Measurements from ENCODE around the gene ECE1.
"Not testable (repeated sequence)": the region's sequence is repeated elsewhere in the genome, so short reads cannot be mapped to it uniquely, and the experiment has no call there.

Gene ECE1

DNA sequence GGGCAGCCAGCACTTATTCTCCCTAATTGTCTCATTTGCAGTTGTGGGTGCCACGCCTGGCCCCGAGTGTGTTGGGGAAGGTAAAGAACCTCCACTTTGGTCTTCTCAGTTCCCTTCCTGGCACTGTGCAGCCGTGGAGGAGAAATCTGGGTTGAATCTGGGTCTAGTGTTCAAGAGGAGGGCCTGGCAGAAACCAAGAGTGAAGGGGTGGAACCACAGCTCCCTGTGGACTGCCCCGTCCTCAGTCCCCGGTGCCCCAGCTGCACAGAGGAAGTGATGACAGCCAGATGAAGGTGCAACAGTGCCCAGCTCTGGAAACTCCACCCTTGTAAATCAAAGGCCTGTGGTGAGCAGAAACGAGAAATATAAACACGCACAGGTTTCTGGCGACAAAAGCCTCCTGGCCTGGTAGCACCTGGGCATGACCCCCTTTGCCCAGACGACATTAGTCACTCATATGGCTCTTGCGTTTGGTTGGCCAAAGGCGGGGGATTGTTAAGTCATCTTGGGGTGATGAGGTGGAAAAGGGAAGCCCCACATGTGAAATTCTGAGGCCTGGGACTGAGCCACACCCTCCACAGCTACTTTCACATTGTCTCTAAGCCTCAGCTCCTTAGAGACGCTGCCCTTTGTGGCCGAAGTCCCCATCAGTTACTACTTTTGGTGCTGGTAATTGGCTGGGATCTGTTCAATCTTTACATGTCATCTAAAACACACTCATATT is 4.2 kb upstream of the ECE1 start:
- in situ Hi-C loops (cut with HindIII; ENCODE audit: low sequenced_read_pairs): no loop called here

DNA sequence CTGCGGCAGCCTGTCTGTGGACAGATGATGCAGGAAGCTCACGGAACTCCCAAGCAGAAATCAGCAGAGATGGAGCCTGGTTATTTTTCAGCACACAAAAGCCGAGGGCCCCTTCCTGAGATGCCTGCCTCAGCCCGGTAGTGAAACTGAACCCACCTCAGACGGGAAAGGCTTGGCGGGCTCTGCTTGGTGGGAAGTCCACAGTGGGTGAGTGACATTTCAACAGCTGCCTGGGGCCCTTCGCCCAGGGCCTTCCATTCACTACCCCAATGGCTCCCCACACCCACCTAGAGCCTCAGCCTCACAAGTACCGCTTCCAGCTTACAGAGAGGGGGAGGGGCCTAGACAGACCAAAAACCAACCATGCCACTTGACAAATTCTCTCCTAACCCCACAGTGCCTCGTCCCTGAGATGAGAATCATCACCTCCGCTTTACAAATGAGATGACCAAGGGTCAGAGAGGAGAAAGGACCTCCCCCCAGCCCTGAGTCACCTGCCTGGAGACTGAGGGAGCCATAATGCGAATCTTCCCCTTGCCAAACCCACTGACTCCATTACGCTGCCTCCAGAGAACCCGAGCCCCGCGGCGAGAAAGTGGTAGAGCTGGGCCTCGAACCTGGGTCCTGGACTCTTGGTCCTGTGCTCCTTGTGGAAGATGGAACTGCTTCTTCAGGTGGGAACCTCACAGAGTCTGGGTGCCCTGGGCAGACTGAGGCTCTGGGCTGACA is 3.4 kb upstream of the ECE1 start:
- in situ Hi-C loops (cut with HindIII; ENCODE audit: low sequenced_read_pairs): no loop called here

DNA sequence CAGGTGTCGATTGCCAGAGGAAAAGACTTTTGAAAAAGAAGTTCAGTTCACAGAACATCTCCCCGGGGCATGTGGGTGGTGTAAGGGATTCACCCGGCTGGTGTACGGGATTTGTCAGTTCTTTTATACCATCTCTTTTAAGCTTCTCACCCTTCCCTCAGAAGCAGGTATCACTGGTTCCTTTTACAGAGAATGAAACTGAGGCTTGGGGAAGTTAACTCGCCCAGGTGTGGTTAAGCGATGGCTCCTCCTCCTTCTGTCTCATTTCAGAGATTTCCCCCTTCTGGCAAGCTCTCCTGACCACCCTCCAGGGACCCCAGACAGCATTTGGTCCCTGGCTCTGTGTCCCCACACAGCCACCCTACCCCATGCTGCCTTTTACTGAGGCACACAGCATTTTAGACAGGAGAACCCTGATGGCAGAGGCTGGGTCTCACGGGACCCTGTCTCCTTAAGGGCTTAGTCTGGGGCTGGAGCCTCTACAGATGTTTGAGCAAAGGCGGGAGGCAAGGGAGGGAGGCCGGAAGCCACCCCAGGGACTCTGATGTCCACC is 2.8 kb upstream of the ECE1 start:
- in situ Hi-C loops (cut with HindIII; ENCODE audit: low sequenced_read_pairs): no loop called here

DNA sequence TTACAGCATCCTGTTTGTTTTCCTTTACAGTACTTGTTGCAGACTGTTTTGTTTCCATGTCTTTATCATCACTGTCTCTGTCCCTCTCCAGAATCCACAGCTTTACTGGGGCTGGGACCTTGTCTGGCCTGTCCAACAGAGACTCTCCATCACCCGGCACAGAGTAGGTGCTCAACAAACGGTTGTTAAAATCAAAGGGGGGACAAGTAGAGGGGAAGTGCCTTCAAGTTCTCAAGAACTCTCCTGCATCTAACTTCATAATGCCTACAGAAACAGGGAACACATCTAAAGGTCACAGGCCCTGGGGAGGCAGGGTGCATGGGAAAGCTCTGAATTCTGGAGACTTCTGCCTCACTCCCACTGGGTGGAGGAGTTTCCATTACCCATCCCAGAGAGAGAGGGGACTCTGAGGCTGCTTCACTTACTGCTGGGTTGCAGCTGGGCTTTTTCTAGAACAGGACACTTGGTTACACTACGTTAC is 2.3 kb upstream of the ECE1 start:
- in situ Hi-C loops (cut with HindIII; ENCODE audit: low sequenced_read_pairs): no loop called here

DNA sequence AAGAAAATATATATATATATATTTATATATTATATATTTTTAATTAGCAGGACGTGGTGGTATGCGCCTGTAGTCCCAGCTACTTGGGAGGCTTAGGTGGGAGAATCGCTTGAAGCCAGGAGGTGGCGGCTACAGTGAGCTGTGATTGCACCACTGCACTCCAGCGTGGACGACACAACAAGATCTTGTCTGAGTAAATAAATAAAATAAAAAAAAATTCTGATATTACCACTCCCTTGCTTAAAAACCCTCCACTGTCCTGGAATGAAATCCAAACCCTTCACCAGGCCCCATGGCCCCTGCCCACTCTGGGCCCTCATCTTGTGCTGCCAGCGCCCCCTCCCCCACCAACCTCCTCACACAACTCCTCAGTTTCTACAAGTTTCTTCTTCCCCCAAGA is 1.7 kb upstream of the ECE1 start:
- in situ Hi-C loops (cut with HindIII; ENCODE audit: low sequenced_read_pairs): no loop called here

DNA sequence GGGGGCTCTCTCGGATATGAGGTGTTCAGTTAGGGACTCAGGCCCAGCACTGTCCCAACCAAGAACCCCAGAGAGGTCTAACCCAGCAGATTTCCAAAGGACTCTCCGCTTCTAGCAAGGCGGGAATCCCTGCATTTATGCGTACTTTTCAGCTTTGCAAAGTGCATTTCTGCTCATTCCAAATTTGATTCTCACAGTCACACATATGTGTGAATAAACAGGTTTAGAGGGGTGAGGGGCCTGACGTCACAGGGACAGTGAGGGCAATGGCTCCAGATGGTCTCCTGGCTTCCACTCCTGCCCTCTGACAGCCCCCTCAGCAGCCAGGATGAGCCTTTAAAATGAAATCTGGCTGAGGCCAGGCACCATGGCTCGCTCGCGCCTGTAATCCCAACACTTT is 921 bp upstream of the ECE1 start:
- in situ Hi-C loops (cut with HindIII; ENCODE audit: low sequenced_read_pairs): no loop called here

DNA sequence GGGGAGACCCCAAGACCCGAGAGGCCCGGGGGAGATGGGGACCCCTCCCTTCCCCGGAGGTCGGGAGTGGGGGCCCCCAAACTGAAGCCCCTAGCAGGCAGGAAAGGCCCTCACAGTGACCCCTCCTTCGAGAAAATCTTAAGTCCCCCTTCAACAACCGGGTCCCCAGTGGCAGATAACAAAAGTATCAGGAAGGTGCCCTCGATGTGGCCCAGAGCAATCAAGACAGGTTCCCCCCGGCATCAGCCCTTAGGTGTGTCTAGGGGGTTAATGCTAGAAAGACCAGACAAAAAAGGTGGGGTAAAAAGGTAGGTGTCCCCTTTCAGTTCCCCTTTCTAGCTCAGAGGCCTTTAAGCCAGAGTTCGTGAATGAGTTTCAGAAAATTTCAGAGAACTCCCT is 282 bp upstream of the ECE1 start:
- in situ Hi-C loops (cut with HindIII; ENCODE audit: low sequenced_read_pairs): no loop called here

DNA sequence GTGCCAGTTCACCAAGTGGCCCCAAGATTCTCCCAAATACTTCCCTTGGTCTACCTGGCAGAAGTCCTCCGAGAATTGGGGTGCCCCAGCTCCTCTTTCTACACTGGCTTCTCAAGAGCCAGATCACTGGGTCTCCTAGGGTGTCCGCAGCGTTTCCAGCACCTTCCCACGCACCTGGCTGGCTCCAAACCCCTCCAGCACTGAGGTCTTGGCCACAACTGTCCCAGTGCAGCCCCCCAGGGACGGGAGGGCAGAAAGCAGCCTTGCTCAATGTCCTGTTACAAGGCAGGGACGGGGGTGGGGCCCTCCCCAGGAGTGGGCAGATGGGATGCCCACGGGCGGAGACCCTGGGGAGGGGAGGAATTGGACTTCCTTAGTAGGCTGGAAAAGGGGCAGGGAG is 1.1 kb downstream of the ECE1 start:
- in situ Hi-C loops (cut with HindIII; ENCODE audit: low sequenced_read_pairs): no loop called here

DNA sequence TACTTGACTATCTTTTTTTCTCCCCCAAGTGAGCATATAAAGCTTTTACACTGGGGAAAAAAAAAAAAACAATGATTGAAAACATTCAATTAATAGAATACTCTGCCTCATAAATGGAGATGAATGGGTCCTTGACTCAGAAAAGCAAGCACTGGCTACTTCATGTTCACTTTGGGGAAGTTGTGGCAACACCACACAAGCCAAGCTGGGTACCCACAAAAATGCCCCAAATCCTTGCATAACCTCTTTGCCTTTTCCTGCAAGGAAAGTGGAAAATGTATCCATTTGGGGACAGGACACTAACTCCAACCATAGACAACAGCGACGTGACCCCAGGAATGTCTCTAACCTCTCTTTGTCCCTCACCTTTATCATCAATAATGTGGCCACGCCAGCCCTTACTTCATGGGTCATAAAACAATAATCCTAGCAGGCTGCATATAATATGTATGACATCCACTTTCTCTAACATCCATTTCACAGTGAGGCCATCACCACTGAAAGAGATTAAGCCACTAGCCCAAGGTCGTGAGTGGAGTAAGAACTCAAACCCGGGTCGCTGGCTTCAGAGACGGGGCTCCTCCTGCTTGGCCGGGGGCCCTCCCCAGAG is 2.3 kb downstream of the ECE1 start:
- in situ Hi-C loops (cut with HindIII; ENCODE audit: low sequenced_read_pairs): no loop called here

DNA sequence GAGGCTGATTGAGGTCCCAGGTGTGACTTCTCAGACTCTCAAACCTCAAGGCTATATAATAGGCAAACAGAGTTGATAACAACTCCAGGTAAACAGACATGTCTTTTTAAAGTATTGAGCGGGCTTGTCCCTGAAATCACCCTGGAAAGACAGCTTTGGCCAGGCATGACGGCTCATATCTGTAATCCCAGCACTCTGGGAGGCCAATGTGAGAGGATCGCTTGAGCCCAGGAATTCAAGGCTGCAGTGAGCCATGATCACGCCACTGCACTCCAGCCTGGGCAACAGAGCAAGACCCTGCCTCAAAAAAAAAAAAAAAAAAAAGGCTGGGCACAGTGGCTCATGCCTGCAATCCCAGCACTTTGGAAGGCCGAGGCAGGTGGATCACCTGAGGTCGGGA is 4.9 kb downstream of the ECE1 start:
- in situ Hi-C loops (cut with HindIII; ENCODE audit: low sequenced_read_pairs): not testable (repeated sequence)

DNA sequence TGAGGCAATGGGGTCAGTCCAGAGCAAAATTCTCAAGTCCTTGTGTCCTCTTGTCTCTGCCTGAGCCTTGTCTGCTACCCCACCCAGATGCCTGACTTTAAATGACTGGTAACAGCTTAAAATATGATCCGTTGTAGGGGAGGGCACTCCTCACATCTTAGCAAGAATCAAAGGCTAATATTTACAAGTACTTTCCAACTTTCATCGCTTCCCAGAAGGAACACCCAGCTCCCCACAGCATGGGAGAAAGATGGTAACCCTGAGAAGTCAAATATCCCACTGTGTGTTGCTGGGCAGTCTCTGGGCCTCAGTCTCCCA is 5.2 kb downstream of the ECE1 start:
- in situ Hi-C loops (cut with HindIII; ENCODE audit: low sequenced_read_pairs): no loop called here

DNA sequence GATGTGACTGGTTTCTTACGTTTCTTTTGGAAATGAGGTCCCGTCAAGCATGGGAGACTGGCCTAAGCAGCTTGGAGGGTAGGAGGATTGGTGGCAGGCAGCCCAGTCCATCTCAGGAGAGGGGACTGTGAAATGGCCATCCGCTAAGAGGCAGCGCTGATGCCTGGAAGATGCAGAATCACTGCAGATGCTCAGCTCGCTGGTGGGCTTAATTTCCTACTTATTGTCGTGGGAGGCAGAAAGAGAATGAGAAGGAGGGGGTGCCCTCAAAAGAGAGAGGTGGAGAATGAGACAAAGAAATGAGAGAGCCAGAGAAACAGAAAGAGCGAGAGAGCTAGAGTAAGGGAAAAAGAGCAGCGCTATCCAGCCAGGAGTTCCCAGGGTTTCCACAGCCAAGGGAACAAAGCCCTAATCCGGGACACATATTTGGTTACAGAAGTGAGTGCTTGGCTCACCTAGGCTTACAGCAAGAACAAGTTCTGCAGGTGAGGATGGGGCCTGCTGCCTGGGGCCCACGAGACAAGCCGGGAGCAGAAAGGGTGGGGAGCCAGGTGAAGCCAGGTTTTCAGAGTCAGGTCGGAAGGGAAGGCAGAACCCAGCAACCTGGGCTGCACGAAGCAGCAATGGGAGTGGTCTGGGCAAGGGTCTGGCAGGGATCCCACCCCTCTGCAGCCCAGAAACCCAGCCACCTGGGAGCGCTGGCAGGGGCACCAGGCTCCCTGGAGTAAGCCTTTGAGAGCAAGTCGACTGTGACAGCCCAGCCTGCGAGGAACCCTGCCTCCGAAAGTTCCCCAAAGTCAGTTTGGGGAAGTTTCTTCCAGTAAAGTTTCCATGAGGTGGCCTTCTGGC is 5.8 kb downstream of the ECE1 start:
- in situ Hi-C loops (cut with HindIII; ENCODE audit: low sequenced_read_pairs): no loop called here

DNA sequence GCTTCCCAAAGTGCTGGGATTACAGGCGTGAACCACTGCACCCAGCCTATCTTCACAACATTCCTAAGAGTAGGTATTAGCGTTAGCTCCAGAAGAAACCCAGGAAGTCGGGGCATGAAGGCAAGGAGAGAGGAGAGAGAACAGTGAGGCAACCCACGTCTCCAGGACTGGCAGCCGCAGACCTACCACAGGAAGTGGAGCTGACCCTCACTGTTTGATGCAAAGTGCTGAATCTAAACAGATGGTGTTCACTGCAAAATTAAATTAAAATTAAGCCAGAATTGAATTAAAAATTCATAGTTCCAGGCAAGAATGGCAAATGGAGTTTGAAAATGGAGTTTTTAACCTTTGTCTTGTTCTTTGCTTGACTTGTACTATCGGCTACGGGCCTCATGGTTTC is 6.7 kb downstream of the ECE1 start:
- in situ Hi-C loops (cut with HindIII; ENCODE audit: low sequenced_read_pairs): no loop called here

DNA sequence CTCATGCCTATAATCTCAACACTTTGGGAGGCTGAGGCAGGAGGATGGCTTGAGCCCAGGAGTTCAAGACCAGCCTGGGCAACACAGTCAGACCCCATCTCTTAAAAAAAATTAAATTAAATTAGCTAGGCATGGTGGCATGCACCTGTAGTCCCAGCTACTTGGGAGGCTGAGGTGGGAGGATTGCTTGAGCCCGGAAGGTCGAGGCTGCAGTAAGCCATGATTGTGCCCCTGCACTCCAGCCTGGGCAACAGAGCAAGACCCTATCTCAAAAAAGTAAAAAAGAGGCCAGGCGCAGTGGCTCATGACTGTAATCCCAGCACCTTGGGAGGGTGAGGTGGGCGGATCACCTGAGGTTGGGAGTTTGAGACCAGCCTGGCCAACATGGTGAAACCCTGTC is 8.2 kb downstream of the ECE1 start:
- in situ Hi-C loops (cut with HindIII; ENCODE audit: low sequenced_read_pairs): not testable (repeated sequence)

DNA sequence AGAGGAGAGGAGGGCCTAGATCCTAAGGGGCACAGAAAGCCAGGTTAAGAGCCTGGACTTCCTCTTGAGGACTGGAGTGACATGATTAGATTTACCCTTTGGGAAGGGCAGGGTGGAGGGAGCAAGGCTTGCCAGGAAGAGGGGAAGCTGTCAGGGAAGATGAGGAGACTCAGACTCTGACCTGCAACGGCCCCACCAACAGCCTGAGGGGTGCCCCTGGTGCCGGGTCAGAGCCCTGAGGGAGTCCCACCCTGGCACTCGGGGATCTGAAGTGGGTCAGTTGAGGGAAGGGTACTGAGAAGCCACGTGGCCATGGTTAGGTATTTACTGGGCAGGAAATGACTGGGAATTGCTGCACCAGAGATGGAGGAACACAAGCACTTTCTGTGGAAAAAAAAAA is 9.8 kb downstream of the ECE1 start:
- in situ Hi-C loops (cut with HindIII; ENCODE audit: low sequenced_read_pairs): no loop called here

DNA sequence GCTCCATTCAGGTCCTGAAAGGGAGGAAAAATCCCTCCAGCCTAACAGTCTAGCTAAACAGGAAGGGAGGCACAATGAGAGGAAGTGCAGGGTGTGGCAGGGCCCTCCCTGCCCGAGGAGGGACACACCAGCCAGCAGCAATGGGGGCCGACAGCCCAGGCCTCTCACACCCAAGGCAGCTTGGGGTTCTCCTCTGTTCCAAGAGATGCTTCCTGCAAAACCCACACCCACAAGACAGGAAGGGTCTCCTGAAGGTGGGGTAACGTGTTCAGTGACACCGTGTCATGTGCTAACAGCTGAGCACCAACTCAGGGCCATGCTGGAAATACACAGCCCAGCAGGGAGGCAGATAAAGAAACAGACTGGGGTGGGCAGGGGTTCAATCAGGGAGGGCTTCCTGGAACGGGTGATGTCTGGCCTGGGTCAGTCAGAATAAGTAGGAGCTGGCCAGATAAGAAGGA is 10.2 kb downstream of the ECE1 start:
- in situ Hi-C loops (cut with HindIII; ENCODE audit: low sequenced_read_pairs): no loop called here

DNA sequence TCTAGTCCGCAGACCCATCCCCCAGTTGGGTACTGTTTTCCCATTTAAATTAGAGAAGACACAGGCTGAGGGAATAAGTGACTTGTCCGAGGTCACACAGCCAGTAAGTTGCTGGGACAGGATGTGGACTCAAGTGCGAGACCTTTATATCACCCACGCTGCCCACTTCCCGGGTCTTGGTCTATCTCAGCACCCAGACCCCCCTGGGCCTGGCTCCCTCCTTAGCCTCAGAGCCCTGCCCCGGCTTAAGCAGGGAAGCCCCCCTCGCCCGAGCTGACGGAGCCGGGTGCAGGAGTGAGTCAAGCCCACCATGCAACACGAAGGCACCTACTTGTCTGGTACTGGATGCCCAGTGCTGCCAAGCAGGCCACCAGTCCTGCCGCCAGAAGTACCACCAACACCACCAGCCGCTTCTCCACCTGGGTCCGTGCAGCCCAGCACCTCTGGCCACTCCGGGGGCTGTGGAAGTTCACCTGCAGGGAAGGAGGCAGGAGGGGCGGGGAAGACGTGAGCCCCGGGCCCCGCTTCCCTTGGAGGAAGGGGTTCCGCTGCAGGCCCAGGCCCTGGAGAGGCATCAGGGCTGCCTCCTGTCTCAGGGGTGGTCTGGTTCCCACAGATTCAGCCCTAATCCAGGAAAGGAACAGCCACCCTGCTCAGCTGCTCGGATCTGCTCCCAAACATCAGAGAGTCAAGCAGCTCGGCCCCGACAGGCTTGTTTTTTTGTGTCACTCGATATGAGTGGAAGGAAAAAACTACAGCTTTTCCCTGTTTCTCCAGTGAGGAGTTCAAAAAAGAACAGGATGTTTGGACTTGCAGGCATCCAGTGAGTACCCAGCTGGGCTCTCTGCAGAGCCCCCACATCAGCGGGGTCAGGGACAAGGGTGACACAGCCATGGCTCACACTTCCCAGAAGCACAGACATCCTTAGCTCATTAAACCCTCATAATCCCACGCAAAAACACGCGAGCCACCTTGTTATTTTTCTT is 11.1 kb downstream of the ECE1 start:
- in situ Hi-C loops (cut with HindIII; ENCODE audit: low sequenced_read_pairs): no loop called here

DNA sequence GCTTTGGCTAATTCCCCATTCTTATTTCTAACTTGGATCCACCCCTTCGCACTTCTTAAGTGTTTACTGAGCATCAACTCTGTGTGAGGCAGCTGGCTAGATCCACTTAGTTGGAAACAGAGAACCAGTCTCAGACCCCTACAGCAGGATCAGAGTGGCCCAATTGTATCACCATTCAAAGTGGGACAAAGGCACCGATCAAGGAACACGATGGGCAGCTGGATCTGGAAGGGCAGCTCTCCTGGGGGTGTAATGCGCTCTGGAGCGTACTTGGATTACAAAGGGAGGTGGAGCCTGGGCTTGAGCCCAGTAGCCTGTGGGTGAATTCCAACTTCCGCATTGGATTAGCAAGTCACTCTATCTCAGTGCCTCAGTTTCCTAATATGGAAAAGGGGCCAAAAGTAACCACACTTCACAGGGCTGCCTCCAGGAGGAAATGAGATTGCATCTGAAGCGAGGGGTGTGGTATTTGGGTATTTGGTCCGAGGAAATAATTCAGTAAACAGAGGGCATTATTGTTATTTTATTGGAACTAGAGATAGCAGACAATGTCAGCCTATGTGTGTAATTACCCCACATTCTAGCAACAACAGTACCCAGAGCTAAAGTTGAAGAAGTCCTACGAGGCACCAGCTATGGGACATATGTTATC is 11.9 kb downstream of the ECE1 start:
- in situ Hi-C loops (cut with HindIII; ENCODE audit: low sequenced_read_pairs): no loop called here

DNA sequence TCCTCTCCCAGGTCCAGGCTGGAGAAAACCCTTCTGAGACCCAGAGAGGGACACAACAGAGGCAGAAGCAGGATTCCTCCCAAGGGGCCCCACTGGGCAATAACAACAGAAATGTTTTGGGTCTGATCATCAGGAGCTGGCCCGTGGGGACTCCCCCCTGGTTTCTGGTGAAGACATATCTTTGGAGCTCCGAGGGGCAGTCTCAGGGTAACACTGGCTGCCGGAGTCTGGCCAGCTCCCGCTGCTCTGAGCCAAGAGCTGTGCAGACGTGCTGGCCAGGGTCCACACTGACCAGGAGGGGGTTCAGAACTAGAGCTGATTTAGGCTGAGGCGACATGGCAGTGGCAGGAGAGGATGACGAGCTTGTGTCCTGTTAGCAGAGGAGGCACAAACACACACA is 13.1 kb downstream of the ECE1 start:
- in situ Hi-C loops (cut with HindIII; ENCODE audit: low sequenced_read_pairs): no loop called here
